GM23338 (cell line): ENCODE data around the gene ST14.

Experiments
- CREB1 ChIP-seq: fragments of 250-450 bp; sonication (Bioruptor Pico); IDR thresholded peaks from 2 replicates; pipeline ENCODE4 v1.5.0; 2020; ENCODE audit warnings: low read depth, mild to moderate bottlenecking, moderate library complexity
- CTCF ChIP-seq, 2 experiments: fragments of 200-600 bp in 1 of 2; sonication (generic) in 1 of 2; conservative IDR thresholded peaks; 2 replicates each; pipeline versions ENCODE4 v1.5.1 to v1.6.1; 2016 to 2017; ENCODE audit warnings: antibody characterized with exemption in 2 of 2, low read depth in 2 of 2, mild to moderate bottlenecking in 2 of 2, moderate library complexity in 1 of 2
- ETS1 ChIP-seq: IDR thresholded peaks from 2 replicates; pipeline ENCODE4 v1.6.1; 2016; ENCODE audit warnings: antibody characterized with exemption
- EZH2 ChIP-seq: fragments of 200-600 bp; sonication (generic); IDR thresholded peaks from one replicate; pipeline ENCODE4 v1.8.0; 2017; ENCODE audit warnings: antibody characterized with exemption, mild to moderate bottlenecking, low read depth; ENCODE audit not compliant: unreplicated experiment
- EZH2phosphoT487 ChIP-seq: fragments of 200-600 bp; sonication (generic); IDR thresholded peaks from one replicate; pipeline ENCODE4 v1.8.1; 2018; ENCODE audit warnings: antibody characterized with exemption; ENCODE audit not compliant: unreplicated experiment
- JUNB ChIP-seq: IDR thresholded peaks from one replicate; pipeline ENCODE4 v1.6.1; 2016; ENCODE audit warnings: antibody characterized with exemption; ENCODE audit not compliant: unreplicated experiment
- NANOG ChIP-seq: IDR thresholded peaks from 2 replicates; pipeline ENCODE4 v1.6.1; 2016; ENCODE audit warnings: antibody characterized with exemption, borderline replicate concordance
- POLR2AphosphoS5 ChIP-seq: IDR thresholded peaks from 2 replicates; pipeline ENCODE4 v1.6.1; 2016; ENCODE audit warnings: antibody characterized with exemption, low read depth
- REST ChIP-seq: IDR thresholded peaks from one replicate; pipeline ENCODE4 v1.6.1; 2018; ENCODE audit warnings: antibody characterized with exemption; ENCODE audit not compliant: unreplicated experiment
- STAT1 ChIP-seq: IDR thresholded peaks from one replicate; pipeline ENCODE4 v1.6.1; 2016; ENCODE audit warnings: antibody characterized with exemption; ENCODE audit not compliant: unreplicated experiment
- ZNF114 ChIP-seq: fragments of 250-450 bp; sonication (Bioruptor Pico); IDR thresholded peaks from 2 replicates; pipeline ENCODE4 v1.5.0; 2020; ENCODE audit warnings: mild to moderate bottlenecking, moderate library complexity
- ZNF331 ChIP-seq: fragments of 250-450 bp; sonication (Bioruptor Pico); IDR thresholded peaks from 2 replicates; pipeline ENCODE4 v1.5.0; 2020; ENCODE audit warnings: low read depth, mild to moderate bottlenecking, moderate library complexity
- TF ChIP-seq, protein P1 (sequence below): fragments of 250-450 bp; sonication (Bioruptor Pico); IDR thresholded peaks from 2 replicates; pipeline ENCODE4 v1.5.0; 2020; ENCODE audit warnings: mild to moderate bottlenecking, moderate library complexity

DNA sequence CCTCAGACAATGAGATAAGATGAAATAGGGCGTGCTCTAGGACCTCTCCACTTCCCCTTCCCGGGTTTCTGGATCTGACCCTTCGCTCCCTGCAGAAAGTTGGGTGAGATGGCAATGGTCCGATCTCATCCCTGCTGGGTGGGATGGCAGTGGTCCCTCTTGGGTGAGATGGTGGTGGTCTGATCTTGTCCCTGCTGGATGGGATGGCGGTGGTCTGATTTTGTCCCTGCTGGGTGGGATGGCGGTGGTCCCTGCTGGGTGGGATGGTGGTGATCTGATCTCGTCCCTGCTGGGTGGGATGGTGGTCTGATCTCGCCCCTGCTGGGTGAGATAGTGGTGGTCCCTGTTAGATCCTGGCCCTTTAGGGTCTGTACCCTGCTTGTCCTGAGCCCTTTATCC is 21.3 kb downstream of the ST14 start:
- TF ChIP-seq CTCF (conservative IDR thresholded peaks at IDR 0.05; ENCODE audit: low read depth in 2 of 2) (no peak), EZH2 (no peak), JUNB (no peak), POLR2AphosphoS5 (no peak), CREB1 (CRISPR knock-in tag) (no peak), STAT1 (no peak), ZNF331 (no peak), EZH2phosphoT487 (no peak), REST (no peak), ETS1 (no peak), NANOG (no peak), ZNF114 (CRISPR knock-in tag) (no peak)
- TF ChIP-seq, protein P1, sequence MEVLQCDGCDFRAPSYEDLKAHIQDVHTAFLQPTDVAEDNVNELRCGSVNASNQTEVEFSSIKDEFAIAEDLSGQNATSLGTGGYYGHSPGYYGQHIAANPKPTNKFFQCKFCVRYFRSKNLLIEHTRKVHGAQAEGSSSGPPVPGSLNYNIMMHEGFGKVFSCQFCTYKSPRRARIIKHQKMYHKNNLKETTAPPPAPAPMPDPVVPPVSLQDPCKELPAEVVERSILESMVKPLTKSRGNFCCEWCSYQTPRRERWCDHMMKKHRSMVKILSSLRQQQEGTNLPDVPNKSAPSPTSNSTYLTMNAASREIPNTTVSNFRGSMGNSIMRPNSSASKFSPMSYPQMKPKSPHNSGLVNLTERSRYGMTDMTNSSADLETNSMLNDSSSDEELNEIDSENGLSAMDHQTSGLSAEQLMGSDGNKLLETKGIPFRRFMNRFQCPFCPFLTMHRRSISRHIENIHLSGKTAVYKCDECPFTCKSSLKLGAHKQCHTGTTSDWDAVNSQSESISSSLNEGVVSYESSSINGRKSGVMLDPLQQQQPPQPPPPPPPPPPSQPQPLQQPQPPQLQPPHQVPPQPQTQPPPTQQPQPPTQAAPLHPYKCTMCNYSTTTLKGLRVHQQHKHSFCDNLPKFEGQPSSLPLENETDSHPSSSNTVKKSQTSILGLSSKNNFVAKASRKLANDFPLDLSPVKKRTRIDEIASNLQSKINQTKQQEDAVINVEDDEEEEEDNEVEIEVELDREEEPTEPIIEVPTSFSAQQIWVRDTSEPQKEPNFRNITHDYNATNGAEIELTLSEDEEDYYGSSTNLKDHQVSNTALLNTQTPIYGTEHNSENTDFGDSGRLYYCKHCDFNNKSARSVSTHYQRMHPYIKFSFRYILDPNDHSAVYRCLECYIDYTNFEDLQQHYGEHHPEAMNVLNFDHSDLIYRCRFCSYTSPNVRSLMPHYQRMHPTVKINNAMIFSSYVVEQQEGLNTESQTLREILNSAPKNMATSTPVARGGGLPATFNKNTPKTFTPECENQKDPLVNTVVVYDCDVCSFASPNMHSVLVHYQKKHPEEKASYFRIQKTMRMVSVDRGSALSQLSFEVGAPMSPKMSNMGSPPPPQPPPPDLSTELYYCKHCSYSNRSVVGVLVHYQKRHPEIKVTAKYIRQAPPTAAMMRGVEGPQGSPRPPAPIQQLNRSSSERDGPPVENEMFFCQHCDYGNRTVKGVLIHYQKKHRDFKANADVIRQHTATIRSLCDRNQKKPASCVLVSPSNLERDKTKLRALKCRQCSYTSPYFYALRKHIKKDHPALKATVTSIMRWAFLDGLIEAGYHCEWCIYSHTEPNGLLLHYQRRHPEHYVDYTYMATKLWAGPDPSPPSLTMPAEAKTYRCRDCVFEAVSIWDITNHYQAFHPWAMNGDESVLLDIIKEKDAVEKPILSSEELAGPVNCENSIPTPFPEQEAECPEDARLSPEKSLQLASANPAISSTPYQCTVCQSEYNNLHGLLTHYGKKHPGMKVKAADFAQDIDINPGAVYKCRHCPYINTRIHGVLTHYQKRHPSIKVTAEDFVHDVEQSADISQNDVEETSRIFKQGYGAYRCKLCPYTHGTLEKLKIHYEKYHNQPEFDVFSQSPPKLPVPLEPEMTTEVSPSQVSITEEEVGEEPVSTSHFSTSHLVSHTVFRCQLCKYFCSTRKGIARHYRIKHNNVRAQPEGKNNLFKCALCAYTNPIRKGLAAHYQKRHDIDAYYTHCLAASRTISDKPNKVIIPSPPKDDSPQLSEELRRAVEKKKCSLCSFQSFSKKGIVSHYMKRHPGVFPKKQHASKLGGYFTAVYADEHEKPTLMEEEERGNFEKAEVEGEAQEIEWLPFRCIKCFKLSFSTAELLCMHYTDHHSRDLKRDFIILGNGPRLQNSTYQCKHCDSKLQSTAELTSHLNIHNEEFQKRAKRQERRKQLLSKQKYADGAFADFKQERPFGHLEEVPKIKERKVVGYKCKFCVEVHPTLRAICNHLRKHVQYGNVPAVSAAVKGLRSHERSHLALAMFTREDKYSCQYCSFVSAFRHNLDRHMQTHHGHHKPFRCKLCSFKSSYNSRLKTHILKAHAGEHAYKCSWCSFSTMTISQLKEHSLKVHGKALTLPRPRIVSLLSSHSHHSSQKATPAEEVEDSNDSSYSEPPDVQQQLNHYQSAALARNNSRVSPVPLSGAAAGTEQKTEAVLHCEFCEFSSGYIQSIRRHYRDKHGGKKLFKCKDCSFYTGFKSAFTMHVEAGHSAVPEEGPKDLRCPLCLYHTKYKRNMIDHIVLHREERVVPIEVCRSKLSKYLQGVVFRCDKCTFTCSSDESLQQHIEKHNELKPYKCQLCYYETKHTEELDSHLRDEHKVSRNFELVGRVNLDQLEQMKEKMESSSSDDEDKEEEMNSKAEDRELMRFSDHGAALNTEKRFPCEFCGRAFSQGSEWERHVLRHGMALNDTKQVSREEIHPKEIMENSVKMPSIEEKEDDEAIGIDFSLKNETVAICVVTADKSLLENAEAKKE (CRISPR knock-in tag): no peak
